Measurements from ENCODE around the gene CD28.
A peak's percentile ranks its signal among the peaks of the same experiment; 100 is the strongest.
"Not testable (repeated sequence)": the region's sequence is repeated elsewhere in the genome, so short reads cannot be mapped to it uniquely, and the experiment has no call there.

The CD28 gene

GRCh38 chr2:203781151-203781550 lies 74.7 kb downstream of the CD28 start:
- no peak for DNase-seq (ENCODE audit: low read depth in 2 of 2, low spot score in 1 of 2)

GRCh38 chr2:203782262-203782976 lies 76.0 kb downstream of the CD28 start:
- peak; percentile 16 to 50 for DNase-seq (ENCODE audit: low read depth in 2 of 2, low spot score in 1 of 2)

GRCh38 chr2:203783496-203784203 lies 77.2 kb downstream of the CD28 start:
- no peak for DNase-seq (ENCODE audit: low read depth in 2 of 2, low spot score in 1 of 2)

- not testable (repeated sequence) for DNase-seq (ENCODE audit: low read depth in 2 of 2, low spot score in 1 of 2)
These were observed 78.4 kb downstream of the CD28 start for GRCh38 chr2:203784710-203785270.

- DNase-seq (ENCODE audit: low read depth in 2 of 2, low spot score in 1 of 2) = not testable (repeated sequence)
These were observed 79.1 kb downstream of the CD28 start for GRCh38 chr2:203785391-203786110.

GRCh38 chr2:203786549-203787351 lies 80.3 kb downstream of the CD28 start:
- DNase-seq (ENCODE audit: low read depth in 2 of 2, low spot score in 1 of 2) = no peak

GRCh38 chr2:203787979-203788378 lies 81.5 kb downstream of the CD28 start:
- no peak for DNase-seq (ENCODE audit: low read depth in 2 of 2, low spot score in 1 of 2)

Data from stimulated activated CD8-positive, alpha-beta memory T cell treated with anti-CD3 and anti-CD28 coated beads, Interleukin-4, amount 100 ng/mL, for 1 hour (primary cell).